Measurements from ENCODE around the gene CLDN6.

DNA sequence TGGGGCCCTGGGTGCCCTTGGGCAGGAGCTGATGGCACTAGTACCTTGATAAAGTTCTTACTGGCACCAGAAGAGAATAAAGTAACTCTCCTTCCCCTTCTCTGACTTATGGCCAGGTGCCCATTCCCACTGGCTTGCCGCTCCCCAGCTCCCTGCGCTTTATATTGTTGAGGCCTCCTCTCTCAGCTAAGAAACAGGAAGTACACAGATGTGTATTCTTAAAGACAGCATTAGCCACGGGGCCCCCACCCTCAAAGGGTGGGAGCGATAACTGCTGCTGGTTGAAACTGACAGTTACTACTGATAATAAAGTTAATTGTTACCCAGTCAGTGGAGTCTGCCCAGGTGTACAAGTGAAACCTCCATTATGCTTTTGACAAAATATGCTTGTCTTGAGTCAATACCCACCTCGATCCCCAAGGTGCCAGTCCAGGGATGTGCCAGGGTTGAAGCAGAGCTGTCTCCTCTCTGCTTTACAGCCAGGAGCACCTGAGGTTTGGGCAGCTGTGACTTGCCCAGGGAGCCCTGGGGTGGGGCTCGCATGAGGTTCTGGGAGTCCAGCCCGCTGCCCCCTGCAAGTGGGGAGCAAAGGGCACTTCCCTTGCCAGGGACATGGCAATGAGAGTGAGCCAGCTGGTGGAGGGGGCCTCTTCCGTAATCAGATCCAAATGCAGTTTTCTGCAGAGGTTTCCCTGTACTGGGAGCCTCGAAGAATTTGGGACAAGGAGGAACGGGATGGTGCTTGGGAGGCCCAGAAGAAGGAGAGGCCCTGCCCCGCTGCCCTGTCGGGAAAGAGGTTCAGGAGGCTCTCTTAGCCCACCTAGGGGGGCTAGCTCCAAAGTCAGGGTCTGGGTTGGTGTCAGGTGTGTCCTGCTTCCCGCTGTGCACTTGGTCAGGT is 10.7 kb downstream of the CLDN6 start:
- TF ChIP-seq, protein P1, sequence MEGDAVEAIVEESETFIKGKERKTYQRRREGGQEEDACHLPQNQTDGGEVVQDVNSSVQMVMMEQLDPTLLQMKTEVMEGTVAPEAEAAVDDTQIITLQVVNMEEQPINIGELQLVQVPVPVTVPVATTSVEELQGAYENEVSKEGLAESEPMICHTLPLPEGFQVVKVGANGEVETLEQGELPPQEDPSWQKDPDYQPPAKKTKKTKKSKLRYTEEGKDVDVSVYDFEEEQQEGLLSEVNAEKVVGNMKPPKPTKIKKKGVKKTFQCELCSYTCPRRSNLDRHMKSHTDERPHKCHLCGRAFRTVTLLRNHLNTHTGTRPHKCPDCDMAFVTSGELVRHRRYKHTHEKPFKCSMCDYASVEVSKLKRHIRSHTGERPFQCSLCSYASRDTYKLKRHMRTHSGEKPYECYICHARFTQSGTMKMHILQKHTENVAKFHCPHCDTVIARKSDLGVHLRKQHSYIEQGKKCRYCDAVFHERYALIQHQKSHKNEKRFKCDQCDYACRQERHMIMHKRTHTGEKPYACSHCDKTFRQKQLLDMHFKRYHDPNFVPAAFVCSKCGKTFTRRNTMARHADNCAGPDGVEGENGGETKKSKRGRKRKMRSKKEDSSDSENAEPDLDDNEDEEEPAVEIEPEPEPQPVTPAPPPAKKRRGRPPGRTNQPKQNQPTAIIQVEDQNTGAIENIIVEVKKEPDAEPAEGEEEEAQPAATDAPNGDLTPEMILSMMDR (IDR thresholded peaks at IDR 0.05; ENCODE audit: low read length) = no peak
- no peak for TF ChIP-seq EZH2 (IDR thresholded peaks at IDR 0.05; ENCODE audit: borderline replicate concordance, low read length)

Measured in OCI-LY1 (cell line).